Liver (tissue), 9 donors: ENCODE measurements around the gene PODN. TPM values are rescaled to one million over a fixed set of nuclear protein-coding genes. Genes with fewer than 3 reads are reported as not detected.

Source experiments
- DNase-seq: peaks from one replicate; pipeline ENCODE4 v3.0.0-alpha.2; 2017; ENCODE audit warnings: low spot score
- H3K27ac ChIP-seq, 2 donors: one replicate each; pipeline ENCODE4 v1.7.0; 2013; ENCODE audit warnings: inconsistent platforms in 2 of 2, low read length in 2 of 2, control low read depth in 1 of 2, low read depth in 1 of 2, mild to moderate bottlenecking in 1 of 2
- H3K27me3 ChIP-seq, 4 donors: one replicate each; pipeline versions ENCODE4 v1.6.1 to v1.7.0; 2013; ENCODE audit warnings: low read length in 3 of 4, inconsistent platforms in 1 of 4, mild to moderate bottlenecking in 1 of 4, moderate library complexity in 1 of 4; ENCODE audit not compliant: control insufficient read depth in 4 of 4, insufficient read depth in 4 of 4
- H3K36me3 ChIP-seq, 4 donors: one replicate each; pipeline versions ENCODE4 v1.6.1 to v1.7.0; 2013; ENCODE audit warnings: low read length in 3 of 4, mild to moderate bottlenecking in 3 of 4, low read depth in 1 of 4, moderate library complexity in 1 of 4; ENCODE audit not compliant: control insufficient read depth in 4 of 4, insufficient read depth in 3 of 4
- H3K4me1 ChIP-seq, 4 donors: one replicate each; pipeline versions ENCODE4 v1.6.1 to v1.7.0; 2013; ENCODE audit warnings: low read length in 3 of 4, mild to moderate bottlenecking in 3 of 4, moderate library complexity in 1 of 4; ENCODE audit not compliant: control insufficient read depth in 4 of 4, insufficient read depth in 4 of 4
- H3K4me3 ChIP-seq, 3 donors: one replicate each; pipeline versions ENCODE4 v1.6.1 to v1.7.0; 2013; ENCODE audit warnings: low read length in 3 of 3, control low read depth in 1 of 3, low read depth in 1 of 3, mild to moderate bottlenecking in 1 of 3
- H3K9ac ChIP-seq, 2 donors: one replicate each; pipeline ENCODE4 v1.7.0; 2013; ENCODE audit warnings: low read length in 2 of 2, mild to moderate bottlenecking in 2 of 2, moderate library complexity in 2 of 2, control low read depth in 1 of 2, low read depth in 1 of 2
- H3K9me3 ChIP-seq, 4 donors: one replicate each; pipeline versions ENCODE4 v1.6.1 to v1.7.0; 2013; ENCODE audit warnings: low read length in 3 of 4; ENCODE audit not compliant: control insufficient read depth in 4 of 4
- ATF3 ChIP-seq: IDR thresholded peaks from 2 replicates; pipeline ENCODE4 v1.6.1; 2016; ENCODE audit warnings: antibody characterized with exemption
- CTCF ChIP-seq: fragments of 150-350 bp; IDR thresholded peaks from 2 replicates; pipeline ENCODE4 v1.5.1; 2017; ENCODE audit warnings: improper control_type of control experiment, low read depth, low read length; ENCODE audit not compliant: missing input control
- EGR1 ChIP-seq, 2 donors: IDR thresholded peaks; 2 replicates each; pipeline ENCODE4 v1.6.1; 2016 to 2018; ENCODE audit warnings: antibody characterized with exemption in 2 of 2, low read depth in 2 of 2
- FOXA2 ChIP-seq: IDR thresholded peaks from 2 replicates; pipeline ENCODE4 v1.6.1; 2016; ENCODE audit warnings: antibody characterized with exemption
- GABPA ChIP-seq, 2 donors: IDR thresholded peaks in 1 of 2; conservative IDR thresholded peaks in 1 of 2; 2 replicates each; pipeline ENCODE4 v1.6.1; 2016; ENCODE audit warnings: antibody characterized with exemption in 2 of 2, mild to moderate bottlenecking in 1 of 2, moderate library complexity in 1 of 2
- HNF4G ChIP-seq: IDR thresholded peaks from 2 replicates; pipeline ENCODE4 v1.6.1; 2016; ENCODE audit warnings: antibody characterized with exemption
- JUND ChIP-seq, 2 donors: IDR thresholded peaks; 2 replicates each; pipeline ENCODE4 v1.6.1; 2016; ENCODE audit warnings: antibody characterized with exemption in 2 of 2
- NR2F2 ChIP-seq: IDR thresholded peaks from 2 replicates; pipeline ENCODE4 v1.6.1; 2016; ENCODE audit warnings: antibody characterized with exemption
- RAD21 ChIP-seq, 2 donors: IDR thresholded peaks; 2 replicates each; pipeline ENCODE4 v1.6.1; 2016; ENCODE audit warnings: antibody characterized with exemption in 2 of 2, mild to moderate bottlenecking in 2 of 2
- RXRA ChIP-seq, 2 donors: IDR thresholded peaks; 2 replicates each; pipeline ENCODE4 v1.6.1; 2017 to 2018; ENCODE audit warnings: antibody characterized with exemption in 2 of 2, mild to moderate bottlenecking in 1 of 2
- SP1 ChIP-seq: IDR thresholded peaks from 2 replicates; pipeline ENCODE4 v1.6.1; 2018; ENCODE audit warnings: antibody characterized with exemption, mild to moderate bottlenecking
- TAF1 ChIP-seq: conservative IDR thresholded peaks from 2 replicates; pipeline ENCODE4 v1.6.1; 2016; ENCODE audit warnings: antibody characterized with exemption, mild to moderate bottlenecking
- YY1 ChIP-seq: IDR thresholded peaks from 2 replicates; pipeline ENCODE4 v1.6.1; 2016; ENCODE audit warnings: antibody characterized with exemption, mild to moderate bottlenecking
- WGBS: extraction: QIAGEN DNeasy Blood & Tissue Kit; methylation state at CpG from one replicate; pipeline ENCODE4 v1.1.7; 2013; 5-methylcytosine and 5-hydroxymethylcytosine counted together
- polyA plus RNA-seq, 2 donors: library from polyadenylated mRNA; stranded (reverse) in 1 of 2; unstranded in 1 of 2; fragments of 200-250 nt in 1 of 2; fragments of >200 nt in 1 of 2; fragmentation: Nextera tagmentation in 1 of 2; extraction: Ambion mirVana in 1 of 2; gene quantifications; one replicate each; pipeline versions ENCODE4 v1.2.1 to v1.2.3, GENCODE V29; 2013 to 2015
- total RNA-seq, 2 donors: library from RNA; depleted of rRNA; stranded (reverse); fragments of >200 nt; gene quantifications; one replicate each; pipeline ENCODE4 v1.2.3, GENCODE V29; 2014
- TF ChIP-seq, protein P1 (sequence below): IDR thresholded peaks from 2 replicates; pipeline ENCODE4 v1.6.1; 2016; ENCODE audit warnings: antibody characterized with exemption
- TF ChIP-seq, protein P2 (sequence below): IDR thresholded peaks from 2 replicates; pipeline ENCODE4 v1.6.1; 2016; ENCODE audit warnings: antibody characterized with exemption
- TF ChIP-seq, protein P3 (sequence below): IDR thresholded peaks from 2 replicates; pipeline ENCODE4 v1.6.1; 2016; ENCODE audit warnings: antibody characterized with exemption, mild to moderate bottlenecking
- donor health status: healthy.
- donor health status: healthy.
- donor health status: healthy.
- donor health status: healthy.
- donor health status: healthy.

Gene PODN
- total and polyA plus RNA-seq, 4 donors, result 1.9 to 10.8 (median 6.3) TPM

DNA sequence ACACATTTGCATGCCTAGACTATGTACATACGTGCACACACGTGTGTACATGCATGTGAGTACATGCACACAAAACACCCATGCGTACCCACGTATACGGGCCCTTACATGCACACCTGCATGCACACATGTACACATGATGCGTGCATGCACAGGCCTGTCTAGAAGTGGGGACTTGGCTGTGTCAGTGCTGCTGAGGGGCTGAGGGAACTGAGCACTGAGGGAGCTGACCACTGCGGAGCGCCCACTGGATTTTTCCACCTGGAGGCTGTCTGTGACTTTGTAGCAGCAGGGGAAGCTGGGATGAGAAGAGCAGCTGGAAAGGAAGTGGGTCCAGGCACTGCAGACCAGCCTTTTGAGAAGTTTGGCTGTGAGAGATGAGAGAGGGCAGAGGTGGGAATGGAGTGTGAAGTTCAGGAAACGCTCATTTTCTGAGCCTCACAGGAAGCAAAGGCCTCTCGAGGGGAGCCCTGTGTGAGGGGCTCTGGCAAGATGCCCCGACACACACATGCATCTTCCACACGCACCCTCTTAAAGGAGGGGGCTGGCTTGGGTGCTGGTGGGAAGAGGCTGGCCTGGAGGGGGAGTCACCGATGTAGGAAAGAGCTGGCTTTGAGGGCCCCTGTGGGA is 20.9 kb downstream of the PODN start:
- TF ChIP-seq, protein P1, sequence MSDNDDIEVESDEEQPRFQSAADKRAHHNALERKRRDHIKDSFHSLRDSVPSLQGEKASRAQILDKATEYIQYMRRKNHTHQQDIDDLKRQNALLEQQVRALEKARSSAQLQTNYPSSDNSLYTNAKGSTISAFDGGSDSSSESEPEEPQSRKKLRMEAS, result no peak
- TF ChIP-seq CTCF (no peak), JUND (IDR thresholded peaks at IDR 0.05) (no peak), GABPA (IDR thresholded peaks at IDR 0.05 in 1 of 2, conservative IDR thresholded peaks at IDR 0.05 in 1 of 2) (no peak), NR2F2 (no peak), RAD21 (IDR thresholded peaks at IDR 0.05) (no peak), EGR1 (IDR thresholded peaks at IDR 0.05; ENCODE audit: low read depth in 2 of 2) (no peak), RXRA (IDR thresholded peaks at IDR 0.05) (no peak), YY1 (no peak), ATF3 (no peak)
- TF ChIP-seq, protein P2, sequence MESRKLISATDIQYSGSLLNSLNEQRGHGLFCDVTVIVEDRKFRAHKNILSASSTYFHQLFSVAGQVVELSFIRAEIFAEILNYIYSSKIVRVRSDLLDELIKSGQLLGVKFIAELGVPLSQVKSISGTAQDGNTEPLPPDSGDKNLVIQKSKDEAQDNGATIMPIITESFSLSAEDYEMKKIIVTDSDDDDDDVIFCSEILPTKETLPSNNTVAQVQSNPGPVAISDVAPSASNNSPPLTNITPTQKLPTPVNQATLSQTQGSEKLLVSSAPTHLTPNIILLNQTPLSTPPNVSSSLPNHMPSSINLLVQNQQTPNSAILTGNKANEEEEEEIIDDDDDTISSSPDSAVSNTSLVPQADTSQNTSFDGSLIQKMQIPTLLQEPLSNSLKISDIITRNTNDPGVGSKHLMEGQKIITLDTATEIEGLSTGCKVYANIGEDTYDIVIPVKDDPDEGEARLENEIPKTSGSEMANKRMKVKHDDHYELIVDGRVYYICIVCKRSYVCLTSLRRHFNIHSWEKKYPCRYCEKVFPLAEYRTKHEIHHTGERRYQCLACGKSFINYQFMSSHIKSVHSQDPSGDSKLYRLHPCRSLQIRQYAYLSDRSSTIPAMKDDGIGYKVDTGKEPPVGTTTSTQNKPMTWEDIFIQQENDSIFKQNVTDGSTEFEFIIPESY, result no peak
- Histone ChIP-seq H3K9ac (no peak overlapping the region), H3K4me1 (no peaks in the 10 kb centered on the region), H3K4me3 (no peak overlapping the region), H3K9me3 (no peaks in the 10 kb centered on the region), H3K36me3 (no peaks in the 10 kb centered on the region), H3K27ac (no peak overlapping the region), H3K27me3 (no peaks in the 10 kb centered on the region)
- 85% methylated on average over 13 of the region's 13 CpGs for WGBS
- DNase-seq, result no peak

GRCh38 chr1:53083636-53084588 is 21.9 kb downstream of the PODN start:
- no peaks in the 10 kb centered on the region for H3K9me3 ChIP-seq
- DNase-seq, result no peak
- H3K4me3 ChIP-seq, result no peak overlapping the region
- H3K27ac ChIP-seq, result no peak overlapping the region
- 84% methylated on average over 17 of the region's 17 CpGs for WGBS
- H3K27me3 ChIP-seq, result no peaks in the 10 kb centered on the region
- H3K9ac ChIP-seq, result no peak overlapping the region
- H3K4me1 ChIP-seq, result no peaks in the 10 kb centered on the region
- no peaks in the 10 kb centered on the region for H3K36me3 ChIP-seq
- no peak for TF ChIP-seq NR2F2
- TF ChIP-seq, protein P1, result no peak
- TF ChIP-seq RAD21 (IDR thresholded peaks at IDR 0.05), result no peak
- TF ChIP-seq CTCF, result no peak
- TF ChIP-seq RXRA (IDR thresholded peaks at IDR 0.05), result no peak
- TF ChIP-seq, protein P3, sequence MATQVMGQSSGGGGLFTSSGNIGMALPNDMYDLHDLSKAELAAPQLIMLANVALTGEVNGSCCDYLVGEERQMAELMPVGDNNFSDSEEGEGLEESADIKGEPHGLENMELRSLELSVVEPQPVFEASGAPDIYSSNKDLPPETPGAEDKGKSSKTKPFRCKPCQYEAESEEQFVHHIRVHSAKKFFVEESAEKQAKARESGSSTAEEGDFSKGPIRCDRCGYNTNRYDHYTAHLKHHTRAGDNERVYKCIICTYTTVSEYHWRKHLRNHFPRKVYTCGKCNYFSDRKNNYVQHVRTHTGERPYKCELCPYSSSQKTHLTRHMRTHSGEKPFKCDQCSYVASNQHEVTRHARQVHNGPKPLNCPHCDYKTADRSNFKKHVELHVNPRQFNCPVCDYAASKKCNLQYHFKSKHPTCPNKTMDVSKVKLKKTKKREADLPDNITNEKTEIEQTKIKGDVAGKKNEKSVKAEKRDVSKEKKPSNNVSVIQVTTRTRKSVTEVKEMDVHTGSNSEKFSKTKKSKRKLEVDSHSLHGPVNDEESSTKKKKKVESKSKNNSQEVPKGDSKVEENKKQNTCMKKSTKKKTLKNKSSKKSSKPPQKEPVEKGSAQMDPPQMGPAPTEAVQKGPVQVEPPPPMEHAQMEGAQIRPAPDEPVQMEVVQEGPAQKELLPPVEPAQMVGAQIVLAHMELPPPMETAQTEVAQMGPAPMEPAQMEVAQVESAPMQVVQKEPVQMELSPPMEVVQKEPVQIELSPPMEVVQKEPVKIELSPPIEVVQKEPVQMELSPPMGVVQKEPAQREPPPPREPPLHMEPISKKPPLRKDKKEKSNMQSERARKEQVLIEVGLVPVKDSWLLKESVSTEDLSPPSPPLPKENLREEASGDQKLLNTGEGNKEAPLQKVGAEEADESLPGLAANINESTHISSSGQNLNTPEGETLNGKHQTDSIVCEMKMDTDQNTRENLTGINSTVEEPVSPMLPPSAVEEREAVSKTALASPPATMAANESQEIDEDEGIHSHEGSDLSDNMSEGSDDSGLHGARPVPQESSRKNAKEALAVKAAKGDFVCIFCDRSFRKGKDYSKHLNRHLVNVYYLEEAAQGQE, result no peak
- TF ChIP-seq TAF1, result no peak
- no peak for TF ChIP-seq EGR1 (IDR thresholded peaks at IDR 0.05; ENCODE audit: low read depth in 2 of 2)
- TF ChIP-seq JUND (IDR thresholded peaks at IDR 0.05), result no peak
- TF ChIP-seq FOXA2, result no peak
- no peak for TF ChIP-seq HNF4G
- TF ChIP-seq, protein P2, result no peak
- TF ChIP-seq SP1, result no peak
